ENCODE measurements around the gene COG5.

COG5 gene

DNA sequence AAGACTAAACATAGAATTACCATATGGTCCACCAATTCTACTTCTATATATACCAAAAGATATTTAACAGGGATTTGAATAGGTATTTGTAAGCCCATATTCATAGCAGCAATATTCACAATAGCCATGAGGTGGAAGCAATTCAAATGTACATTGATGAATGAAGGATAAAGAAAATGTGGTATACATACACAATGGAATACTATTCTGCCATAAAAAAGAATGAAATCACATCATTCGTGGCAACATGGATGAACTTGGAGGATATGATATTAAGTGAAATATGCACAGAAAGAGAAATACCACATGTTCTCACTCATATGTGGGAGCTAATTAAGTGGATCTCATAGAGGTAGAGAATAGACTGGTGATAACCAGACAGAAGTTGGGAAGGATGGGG lies 128.0 kb downstream of the COG5 start:
- TF ChIP-seq FOXP2 (optimal IDR thresholded peaks at IDR 0.05; ENCODE audit: borderline replicate concordance, extremely low read depth, extremely low read length, insufficient read depth) (no peak), SIN3A (IDR thresholded peaks at IDR 0.05; ENCODE audit: borderline replicate concordance, insufficient read depth, low read length) (no peak), TAF1 (IDR thresholded peaks at IDR 0.05; ENCODE audit: borderline replicate concordance, insufficient read depth, low read length) (no peak), POLR2AphosphoS5 (IDR thresholded peaks at IDR 0.05; ENCODE audit: low read depth, low read length) (no peak)
- TF ChIP-seq, protein P1, sequence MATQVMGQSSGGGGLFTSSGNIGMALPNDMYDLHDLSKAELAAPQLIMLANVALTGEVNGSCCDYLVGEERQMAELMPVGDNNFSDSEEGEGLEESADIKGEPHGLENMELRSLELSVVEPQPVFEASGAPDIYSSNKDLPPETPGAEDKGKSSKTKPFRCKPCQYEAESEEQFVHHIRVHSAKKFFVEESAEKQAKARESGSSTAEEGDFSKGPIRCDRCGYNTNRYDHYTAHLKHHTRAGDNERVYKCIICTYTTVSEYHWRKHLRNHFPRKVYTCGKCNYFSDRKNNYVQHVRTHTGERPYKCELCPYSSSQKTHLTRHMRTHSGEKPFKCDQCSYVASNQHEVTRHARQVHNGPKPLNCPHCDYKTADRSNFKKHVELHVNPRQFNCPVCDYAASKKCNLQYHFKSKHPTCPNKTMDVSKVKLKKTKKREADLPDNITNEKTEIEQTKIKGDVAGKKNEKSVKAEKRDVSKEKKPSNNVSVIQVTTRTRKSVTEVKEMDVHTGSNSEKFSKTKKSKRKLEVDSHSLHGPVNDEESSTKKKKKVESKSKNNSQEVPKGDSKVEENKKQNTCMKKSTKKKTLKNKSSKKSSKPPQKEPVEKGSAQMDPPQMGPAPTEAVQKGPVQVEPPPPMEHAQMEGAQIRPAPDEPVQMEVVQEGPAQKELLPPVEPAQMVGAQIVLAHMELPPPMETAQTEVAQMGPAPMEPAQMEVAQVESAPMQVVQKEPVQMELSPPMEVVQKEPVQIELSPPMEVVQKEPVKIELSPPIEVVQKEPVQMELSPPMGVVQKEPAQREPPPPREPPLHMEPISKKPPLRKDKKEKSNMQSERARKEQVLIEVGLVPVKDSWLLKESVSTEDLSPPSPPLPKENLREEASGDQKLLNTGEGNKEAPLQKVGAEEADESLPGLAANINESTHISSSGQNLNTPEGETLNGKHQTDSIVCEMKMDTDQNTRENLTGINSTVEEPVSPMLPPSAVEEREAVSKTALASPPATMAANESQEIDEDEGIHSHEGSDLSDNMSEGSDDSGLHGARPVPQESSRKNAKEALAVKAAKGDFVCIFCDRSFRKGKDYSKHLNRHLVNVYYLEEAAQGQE (IDR thresholded peaks at IDR 0.05; ENCODE audit: insufficient read depth in 1 of 2, low read depth in 2 of 2, low read length in 2 of 2), result no peak

DNA sequence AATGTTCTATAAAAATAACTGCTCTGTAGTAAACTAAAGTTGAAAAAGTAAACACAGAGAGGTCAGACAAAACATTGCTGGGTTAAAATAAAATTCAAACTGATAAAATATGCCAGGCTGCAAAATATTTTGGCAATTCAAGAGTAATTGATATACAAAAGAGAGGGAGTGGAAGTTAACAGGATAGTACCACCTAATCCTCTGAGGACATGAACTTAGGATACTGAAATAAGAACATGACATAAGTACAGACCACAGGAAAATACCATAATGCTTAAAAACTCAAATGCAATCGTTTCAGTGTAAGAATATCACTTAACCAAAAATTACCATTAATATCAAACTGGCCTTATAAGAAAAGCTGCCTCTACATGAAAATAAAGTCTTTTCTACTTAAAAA lies 131.5 kb downstream of the COG5 start:
- TF ChIP-seq TAF1 (IDR thresholded peaks at IDR 0.05; ENCODE audit: borderline replicate concordance, insufficient read depth, low read length) (no peak), POLR2AphosphoS5 (IDR thresholded peaks at IDR 0.05; ENCODE audit: low read depth, low read length) (no peak), FOXP2 (optimal IDR thresholded peaks at IDR 0.05; ENCODE audit: borderline replicate concordance, extremely low read depth, extremely low read length, insufficient read depth) (no peak), SIN3A (IDR thresholded peaks at IDR 0.05; ENCODE audit: borderline replicate concordance, insufficient read depth, low read length) (no peak)
- TF ChIP-seq, protein P1 (IDR thresholded peaks at IDR 0.05; ENCODE audit: insufficient read depth in 1 of 2, low read depth in 2 of 2, low read length in 2 of 2), result no peak

DNA sequence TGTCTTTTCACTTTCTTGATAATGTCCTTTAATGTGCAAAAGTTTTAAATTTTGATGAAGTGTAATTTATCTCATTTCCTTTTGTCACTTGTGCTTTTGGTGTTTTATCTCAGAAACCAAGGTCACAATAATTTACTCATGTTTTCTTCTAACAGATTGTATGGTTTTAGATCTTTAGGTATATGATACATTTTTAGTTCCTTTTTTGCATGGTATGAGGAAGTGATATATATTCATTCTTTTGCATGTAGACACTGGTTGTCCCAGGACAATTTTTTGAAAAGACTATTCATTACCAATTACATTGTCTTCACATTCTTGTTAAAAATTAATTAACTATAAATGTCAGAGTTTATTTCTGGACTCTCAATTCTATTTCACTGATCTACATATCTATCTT lies 133.7 kb downstream of the COG5 start:
- TF ChIP-seq FOXP2 (optimal IDR thresholded peaks at IDR 0.05; ENCODE audit: borderline replicate concordance, extremely low read depth, extremely low read length, insufficient read depth), result no peak
- no peak for TF ChIP-seq TAF1 (IDR thresholded peaks at IDR 0.05; ENCODE audit: borderline replicate concordance, insufficient read depth, low read length)
- no peak for TF ChIP-seq SIN3A (IDR thresholded peaks at IDR 0.05; ENCODE audit: borderline replicate concordance, insufficient read depth, low read length)
- TF ChIP-seq POLR2AphosphoS5 (IDR thresholded peaks at IDR 0.05; ENCODE audit: low read depth, low read length), result no peak
- TF ChIP-seq, protein P1 (IDR thresholded peaks at IDR 0.05; ENCODE audit: insufficient read depth in 1 of 2, low read depth in 2 of 2, low read length in 2 of 2), result no peak

DNA sequence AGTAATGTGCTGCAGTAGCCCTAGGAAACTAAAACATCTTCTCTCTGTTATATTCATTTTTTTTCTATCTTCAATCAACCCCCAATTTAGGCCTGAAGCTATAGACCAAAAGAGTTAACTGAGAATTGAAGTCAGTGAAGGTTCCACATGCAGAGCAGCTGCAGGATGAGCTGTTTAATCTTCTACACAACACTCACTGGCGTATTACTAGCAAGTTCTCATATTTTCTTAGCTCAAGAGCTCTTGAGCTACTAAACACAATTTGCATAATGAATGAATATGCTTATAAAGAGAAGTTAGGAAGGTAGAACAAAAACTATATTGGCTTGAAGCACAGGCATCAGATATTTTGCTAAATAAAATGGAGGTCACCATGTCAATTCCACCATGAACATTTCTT lies 135.1 kb downstream of the COG5 start:
- TF ChIP-seq FOXP2 (optimal IDR thresholded peaks at IDR 0.05; ENCODE audit: borderline replicate concordance, extremely low read depth, extremely low read length, insufficient read depth) (no peak), TAF1 (IDR thresholded peaks at IDR 0.05; ENCODE audit: borderline replicate concordance, insufficient read depth, low read length) (no peak), POLR2AphosphoS5 (IDR thresholded peaks at IDR 0.05; ENCODE audit: low read depth, low read length) (no peak), SIN3A (IDR thresholded peaks at IDR 0.05; ENCODE audit: borderline replicate concordance, insufficient read depth, low read length) (no peak)
- TF ChIP-seq, protein P1 (IDR thresholded peaks at IDR 0.05; ENCODE audit: insufficient read depth in 1 of 2, low read depth in 2 of 2, low read length in 2 of 2), result no peak

DNA sequence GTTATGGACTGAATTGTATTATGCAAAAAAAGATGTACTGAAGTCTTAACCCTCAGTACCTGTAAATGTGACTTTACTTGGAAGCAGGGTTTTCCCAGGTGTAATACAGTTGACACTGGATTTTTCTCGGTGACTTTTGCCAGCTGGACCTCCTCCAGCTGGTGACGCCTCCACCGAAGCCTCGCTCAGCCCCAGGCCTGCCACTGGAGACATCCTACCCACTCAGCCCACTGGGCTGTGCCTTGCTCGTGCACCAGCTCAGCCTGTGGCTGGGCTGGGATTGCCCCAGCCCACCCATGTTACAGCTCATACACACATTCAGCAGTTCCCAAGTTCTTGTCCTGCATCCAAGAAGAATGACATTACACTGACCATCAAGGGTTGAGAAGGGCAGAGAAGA lies 136.3 kb downstream of the COG5 start:
- no peak for TF ChIP-seq SIN3A (IDR thresholded peaks at IDR 0.05; ENCODE audit: borderline replicate concordance, insufficient read depth, low read length)

Data from PFSK-1 (cell line).